Measurements from ENCODE around the gene MYO5B. TPM values are rescaled to one million over a fixed set of nuclear protein-coding genes. Genes with fewer than 3 reads are reported as not detected.

Gene MYO5B
- total RNA-seq, 1 donor from 2014 or later, result 6.7 TPM

GRCh38 chr18:49988101-49988500 is 206.8 kb downstream of the MYO5B start:
- H3K36me3 Mint-ChIP-seq, result no peaks in the 10 kb centered on the region
- H3K4me3 Mint-ChIP-seq, result no peak overlapping the region
- Histone ChIP-seq H3K27ac (no peak overlapping the region), H3K27me3 (no peaks in the 10 kb centered on the region), H3K9ac (no peak overlapping the region), H4K20me1 (ENCODE audit: low read depth) (no peaks in the 10 kb centered on the region), H3K4me3 (no peak overlapping the region), H3K79me2 (ENCODE audit: low read depth) (no peaks in the 10 kb centered on the region), H3K4me2 (no peak overlapping the region), H3K4me1 (no peaks in the 10 kb centered on the region), H3K9me3 (ENCODE audit: low read depth) (no peaks in the 10 kb centered on the region), H3K36me3 (no peaks in the 10 kb centered on the region), H2AFZ (replicated peaks) (no peak overlapping the region), H3F3A (ENCODE audit: low read depth) (no peaks in the 10 kb centered on the region)
- no peak overlapping the region for H3K27ac Mint-ChIP-seq
- peaks cover 4% of the 10 kb centered on the region for H3K27me3 Mint-ChIP-seq (ENCODE audit: insufficient read depth, low read depth)
- DNase-seq (ENCODE audit: low spot score), result no peak
- H3K4me1 Mint-ChIP-seq, result no peaks in the 10 kb centered on the region
- TF ChIP-seq EZH2phosphoT487 (IDR thresholded peaks at IDR 0.05), result no peak
- TF ChIP-seq EZH2 (IDR thresholded peaks at IDR 0.05), result no peak
- no peak for TF ChIP-seq CTCF (IDR thresholded peaks at IDR 0.05)
- H3K9me3 Mint-ChIP-seq, result no peaks in the 10 kb centered on the region

GRCh38 chr18:49985236-49985635 is 209.7 kb downstream of the MYO5B start:
- no peaks in the 10 kb centered on the region for H3K27me3 ChIP-seq
- no peaks in the 10 kb centered on the region for H3K9me3 Mint-ChIP-seq
- no peaks in the 10 kb centered on the region for H3K4me1 Mint-ChIP-seq
- no peaks in the 10 kb centered on the region for H3K79me2 ChIP-seq (ENCODE audit: low read depth)
- no peak overlapping the region for H3K4me2 ChIP-seq
- no peak overlapping the region for H2AFZ ChIP-seq (replicated peaks)
- H3K4me3 Mint-ChIP-seq, result no peak overlapping the region
- no peaks in the 10 kb centered on the region for H3K4me1 ChIP-seq
- no peaks in the 10 kb centered on the region for H3K36me3 Mint-ChIP-seq
- H3K27ac Mint-ChIP-seq, result no peak overlapping the region
- TF ChIP-seq CTCF (IDR thresholded peaks at IDR 0.05) (no peak), EZH2 (IDR thresholded peaks at IDR 0.05) (no peak)
- H3K27ac ChIP-seq, result no peak overlapping the region
- no peaks in the 10 kb centered on the region for H4K20me1 ChIP-seq (ENCODE audit: low read depth)
- no peak overlapping the region for H3K4me3 ChIP-seq
- DNase-seq (ENCODE audit: low spot score), result no peak
- H3K9me3 ChIP-seq (ENCODE audit: low read depth), result no peaks in the 10 kb centered on the region
- no peaks in the 10 kb centered on the region for H3K36me3 ChIP-seq
- no peaks in the 10 kb centered on the region for H3F3A ChIP-seq (ENCODE audit: low read depth)
- H3K27me3 Mint-ChIP-seq (ENCODE audit: insufficient read depth, low read depth), result peaks cover 8% of the 10 kb centered on the region
- no peak overlapping the region for H3K9ac ChIP-seq

GRCh38 chr18:49980896-49981295 is 214.1 kb downstream of the MYO5B start:
- Mint-ChIP-seq H3K27ac (no peak overlapping the region), H3K27me3 (ENCODE audit: insufficient read depth, low read depth) (peaks cover 8% of the 10 kb centered on the region), H3K36me3 (no peaks in the 10 kb centered on the region), H3K4me1 (no peaks in the 10 kb centered on the region), H3K4me3 (no peak overlapping the region), H3K9me3 (no peaks in the 10 kb centered on the region)
- Histone ChIP-seq H3K27me3 (no peaks in the 10 kb centered on the region), H3K36me3 (no peaks in the 10 kb centered on the region), H3F3A (ENCODE audit: low read depth) (no peaks in the 10 kb centered on the region), H4K20me1 (ENCODE audit: low read depth) (no peaks in the 10 kb centered on the region), H3K4me3 (no peak overlapping the region), H3K9me3 (ENCODE audit: low read depth) (no peaks in the 10 kb centered on the region), H3K27ac (no peak overlapping the region), H3K4me2 (no peak overlapping the region), H2AFZ (replicated peaks) (no peak overlapping the region), H3K4me1 (no peaks in the 10 kb centered on the region), H3K9ac (no peak overlapping the region), H3K79me2 (ENCODE audit: low read depth) (no peaks in the 10 kb centered on the region)
- no peak for TF ChIP-seq EZH2 (IDR thresholded peaks at IDR 0.05)
- TF ChIP-seq EZH2phosphoT487 (IDR thresholded peaks at IDR 0.05), result no peak
- no peak for TF ChIP-seq CTCF (IDR thresholded peaks at IDR 0.05)
- DNase-seq (ENCODE audit: low spot score), result no peak
